GM12873 (cell line): Measurements from ENCODE around the gene RAB7B.

Experiments
- CTCF ChIP-seq: IDR thresholded peaks from 2 replicates; pipeline ENCODE4 v1.5.1; 2012; ENCODE audit warnings: low read depth, mild to moderate bottlenecking, moderate library complexity, low read length, control low read depth; ENCODE audit not compliant: insufficient read depth; ENCODE audit errors: missing control alignments

Gene RAB7B

DNA sequence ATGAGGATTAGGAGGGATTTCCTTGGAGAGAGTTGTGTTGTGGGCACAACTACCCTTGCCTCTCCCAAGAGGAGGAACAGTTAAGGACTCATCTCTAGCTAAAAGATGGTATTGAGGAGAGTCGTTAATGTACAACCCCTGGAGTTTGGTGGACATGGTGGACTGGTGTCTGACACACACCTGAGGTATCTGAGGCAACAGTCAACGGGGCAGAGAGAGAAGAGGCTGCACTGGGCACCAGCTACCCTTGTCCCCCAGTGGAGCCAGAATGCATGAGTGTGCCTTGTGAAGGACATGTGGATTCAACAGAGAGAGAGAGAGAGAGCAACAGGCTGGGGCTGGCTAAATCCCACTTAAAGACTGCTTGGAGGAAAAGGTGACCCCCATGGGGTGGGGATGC lies 13.0 kb downstream of the RAB7B start:
- no peak for TF ChIP-seq CTCF

DNA sequence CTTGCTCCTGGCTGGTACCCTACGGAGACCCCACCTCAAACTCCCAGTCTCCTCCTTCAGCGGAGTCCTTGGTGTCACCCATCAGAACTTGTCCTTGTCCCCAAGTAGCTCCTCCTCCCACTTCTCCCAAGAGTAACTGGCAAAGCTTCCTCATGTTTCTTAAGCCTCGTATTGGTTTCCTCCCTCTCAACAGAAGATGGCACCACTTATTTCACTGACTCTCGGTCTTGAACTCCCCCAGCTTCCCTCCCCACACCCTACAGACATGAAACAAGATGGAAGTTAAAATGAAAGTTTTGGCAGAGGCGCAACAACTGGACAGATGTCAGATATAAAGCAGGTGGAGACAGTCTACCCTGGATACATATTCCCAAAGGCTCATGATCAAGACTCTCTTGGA lies 13.4 kb downstream of the RAB7B start:
- no peak for TF ChIP-seq CTCF

- TF ChIP-seq CTCF, result peak; percentile 3
Observed at GRCh38 chr1:205988585-205988995, 14.6 kb downstream of the RAB7B start.

DNA sequence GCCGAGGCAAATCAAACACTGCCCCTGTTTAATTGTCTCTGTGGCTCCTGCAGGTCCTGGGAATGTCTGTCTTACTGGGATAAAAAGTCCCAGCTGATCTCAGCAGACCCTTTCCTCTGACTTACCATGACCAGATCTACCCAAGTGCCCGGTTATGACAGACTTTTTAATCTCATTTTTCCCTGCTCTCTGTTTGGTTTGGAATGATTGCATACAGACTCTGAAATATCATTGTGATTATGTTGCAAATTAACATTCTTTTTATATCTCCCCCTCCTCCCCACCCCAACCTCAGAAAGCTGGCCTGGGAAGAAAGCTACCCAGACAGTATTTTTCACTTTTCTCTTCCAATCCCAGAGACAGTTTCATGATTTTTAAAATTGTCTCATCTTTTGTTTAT lies 16.3 kb downstream of the RAB7B start:
- TF ChIP-seq CTCF, result no peak

DNA sequence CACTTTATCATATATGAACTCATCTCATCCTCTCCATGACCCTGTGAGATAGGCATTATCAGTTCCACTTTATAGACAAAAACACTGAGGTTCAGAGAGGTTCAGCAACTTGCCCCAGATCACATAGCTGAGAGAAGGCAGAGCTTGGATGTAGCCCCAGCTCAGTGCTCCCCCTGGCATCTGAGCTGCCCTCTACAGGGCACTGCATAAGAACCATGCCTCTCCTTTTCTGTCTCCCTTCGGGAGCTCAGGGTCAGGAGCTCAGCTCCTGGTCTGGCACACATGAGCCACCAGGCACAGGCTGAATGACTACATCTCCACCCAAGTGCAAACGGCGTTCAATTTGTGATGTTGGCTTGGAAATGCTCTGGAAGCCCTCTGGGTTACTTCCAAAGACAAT lies 16.9 kb downstream of the RAB7B start:
- TF ChIP-seq CTCF, result no peak

GRCh38 chr1:205985330-205986005 lies 17.7 kb downstream of the RAB7B start:
- TF ChIP-seq CTCF, result no peak

GRCh38 chr1:205983925-205984725 lies 19.1 kb downstream of the RAB7B start:
- peak; percentile 97 for TF ChIP-seq CTCF
